ENCODE measurements around the gene ID2. TPM values are rescaled to one million over a fixed set of nuclear protein-coding genes. Genes with fewer than 3 reads are reported as not detected.

ID2 gene
- total and polyA plus RNA-seq, 10 of the 15 experiments (the other 5 are each of a cell fraction or from before 2014, with no cell fraction given) = 39.0 to 613 (median 73.6) TPM

DNA sequence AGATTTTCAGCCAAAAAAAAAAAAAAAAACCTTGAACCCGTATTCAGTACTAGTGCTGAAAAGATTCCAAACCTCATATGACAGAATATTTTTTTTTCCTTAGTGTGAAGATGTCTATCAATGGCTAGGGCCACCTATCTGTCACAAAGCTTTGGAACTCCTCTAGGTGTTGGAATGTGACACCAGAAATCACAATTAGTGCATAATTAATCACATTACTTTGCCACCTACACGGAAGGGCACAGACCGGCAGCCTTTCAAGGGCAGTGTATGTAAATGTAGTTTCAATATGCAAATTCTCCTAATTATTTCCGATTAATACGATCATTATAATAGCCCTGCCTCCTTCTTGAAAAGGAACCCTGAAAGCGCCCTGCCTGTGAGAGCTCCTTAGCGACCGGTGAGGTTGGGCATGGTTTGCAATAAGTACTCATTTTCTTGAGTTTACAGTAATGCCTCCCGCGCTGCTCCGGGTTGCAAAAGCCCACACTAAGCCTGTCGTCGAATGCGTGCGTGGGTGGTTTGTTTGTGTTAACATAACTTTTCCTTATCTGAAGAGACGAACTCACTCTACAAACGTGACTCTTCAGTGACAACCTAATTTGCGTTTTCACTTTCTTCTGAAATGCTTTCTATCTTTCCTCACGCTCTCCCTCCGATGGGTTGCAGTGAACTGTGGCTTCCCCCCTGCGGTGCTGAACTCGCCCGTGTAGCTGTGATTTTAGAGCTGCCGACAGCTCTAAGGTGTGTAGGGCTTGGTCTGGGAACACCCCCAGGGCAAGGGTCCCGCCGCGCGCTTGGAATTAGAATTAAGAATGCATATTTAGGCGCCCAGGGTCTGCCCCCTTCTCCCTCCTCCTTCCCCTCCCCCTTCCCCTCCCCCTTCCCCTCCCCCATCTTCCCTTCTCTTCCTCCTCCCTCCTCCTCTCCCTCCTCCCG, 765 bp upstream of the ID2 start (continued):
- TF ChIP-seq, protein P1, sequence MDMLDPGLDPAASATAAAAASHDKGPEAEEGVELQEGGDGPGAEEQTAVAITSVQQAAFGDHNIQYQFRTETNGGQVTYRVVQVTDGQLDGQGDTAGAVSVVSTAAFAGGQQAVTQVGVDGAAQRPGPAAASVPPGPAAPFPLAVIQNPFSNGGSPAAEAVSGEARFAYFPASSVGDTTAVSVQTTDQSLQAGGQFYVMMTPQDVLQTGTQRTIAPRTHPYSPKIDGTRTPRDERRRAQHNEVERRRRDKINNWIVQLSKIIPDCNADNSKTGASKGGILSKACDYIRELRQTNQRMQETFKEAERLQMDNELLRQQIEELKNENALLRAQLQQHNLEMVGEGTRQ (IDR thresholded peaks at IDR 0.05; ENCODE audit: borderline replicate concordance, low read depth, low read length) = no peak
- no peak for TF ChIP-seq BMI1 (IDR thresholded peaks at IDR 0.05; ENCODE audit: borderline replicate concordance)
- TF ChIP-seq LARP7 (IDR thresholded peaks at IDR 0.05) = no peak; the same call in 1 of the 2 replicates
- TF ChIP-seq, protein P2, sequence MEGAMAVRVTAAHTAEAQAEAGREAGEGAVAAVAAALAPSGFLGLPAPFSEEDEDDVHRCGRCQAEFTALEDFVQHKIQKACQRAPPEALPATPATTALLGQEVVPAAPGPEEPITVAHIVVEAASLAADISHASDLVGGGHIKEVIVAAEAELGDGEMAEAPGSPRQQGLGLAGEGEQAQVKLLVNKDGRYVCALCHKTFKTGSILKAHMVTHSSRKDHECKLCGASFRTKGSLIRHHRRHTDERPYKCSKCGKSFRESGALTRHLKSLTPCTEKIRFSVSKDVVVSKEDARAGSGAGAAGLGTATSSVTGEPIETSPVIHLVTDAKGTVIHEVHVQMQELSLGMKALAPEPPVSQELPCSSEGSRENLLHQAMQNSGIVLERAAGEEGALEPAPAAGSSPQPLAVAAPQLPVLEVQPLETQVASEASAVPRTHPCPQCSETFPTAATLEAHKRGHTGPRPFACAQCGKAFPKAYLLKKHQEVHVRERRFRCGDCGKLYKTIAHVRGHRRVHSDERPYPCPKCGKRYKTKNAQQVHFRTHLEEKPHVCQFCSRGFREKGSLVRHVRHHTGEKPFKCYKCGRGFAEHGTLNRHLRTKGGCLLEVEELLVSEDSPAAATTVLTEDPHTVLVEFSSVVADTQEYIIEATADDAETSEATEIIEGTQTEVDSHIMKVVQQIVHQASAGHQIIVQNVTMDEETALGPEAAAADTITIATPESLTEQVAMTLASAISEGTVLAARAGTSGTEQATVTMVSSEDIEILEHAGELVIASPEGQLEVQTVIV (IDR thresholded peaks at IDR 0.05; ENCODE audit: borderline replicate concordance, partially characterized antibody) = no peak
- TF ChIP-seq, protein P3, sequence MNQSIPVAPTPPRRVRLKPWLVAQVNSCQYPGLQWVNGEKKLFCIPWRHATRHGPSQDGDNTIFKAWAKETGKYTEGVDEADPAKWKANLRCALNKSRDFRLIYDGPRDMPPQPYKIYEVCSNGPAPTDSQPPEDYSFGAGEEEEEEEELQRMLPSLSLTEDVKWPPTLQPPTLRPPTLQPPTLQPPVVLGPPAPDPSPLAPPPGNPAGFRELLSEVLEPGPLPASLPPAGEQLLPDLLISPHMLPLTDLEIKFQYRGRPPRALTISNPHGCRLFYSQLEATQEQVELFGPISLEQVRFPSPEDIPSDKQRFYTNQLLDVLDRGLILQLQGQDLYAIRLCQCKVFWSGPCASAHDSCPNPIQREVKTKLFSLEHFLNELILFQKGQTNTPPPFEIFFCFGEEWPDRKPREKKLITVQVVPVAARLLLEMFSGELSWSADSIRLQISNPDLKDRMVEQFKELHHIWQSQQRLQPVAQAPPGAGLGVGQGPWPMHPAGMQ (IDR thresholded peaks at IDR 0.05; ENCODE audit: borderline replicate concordance) = no peak
- no peak for TF ChIP-seq IRF4 (IDR thresholded peaks at IDR 0.05; ENCODE audit: low read depth, low read length)
- TF ChIP-seq, protein P4, sequence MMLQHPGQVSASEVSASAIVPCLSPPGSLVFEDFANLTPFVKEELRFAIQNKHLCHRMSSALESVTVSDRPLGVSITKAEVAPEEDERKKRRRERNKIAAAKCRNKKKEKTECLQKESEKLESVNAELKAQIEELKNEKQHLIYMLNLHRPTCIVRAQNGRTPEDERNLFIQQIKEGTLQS (IDR thresholded peaks at IDR 0.05; ENCODE audit: borderline replicate concordance, extremely low read depth, low read depth, low read length) = no peak
- TF ChIP-seq BRCA1 (IDR thresholded peaks at IDR 0.05; ENCODE audit: low read depth, low read length) = peak; percentile 17; the same call in 1 of the 2 replicates
- TF ChIP-seq BACH1 (IDR thresholded peaks at IDR 0.05; ENCODE audit: borderline replicate concordance) = no peak
- TF ChIP-seq TARDBP (IDR thresholded peaks at IDR 0.05; ENCODE audit: borderline replicate concordance) = no peak
- no peak for TF ChIP-seq TCF3 (IDR thresholded peaks at IDR 0.05; ENCODE audit: borderline replicate concordance, insufficient read depth, low read depth, low read length)
- TF ChIP-seq, protein P5, sequence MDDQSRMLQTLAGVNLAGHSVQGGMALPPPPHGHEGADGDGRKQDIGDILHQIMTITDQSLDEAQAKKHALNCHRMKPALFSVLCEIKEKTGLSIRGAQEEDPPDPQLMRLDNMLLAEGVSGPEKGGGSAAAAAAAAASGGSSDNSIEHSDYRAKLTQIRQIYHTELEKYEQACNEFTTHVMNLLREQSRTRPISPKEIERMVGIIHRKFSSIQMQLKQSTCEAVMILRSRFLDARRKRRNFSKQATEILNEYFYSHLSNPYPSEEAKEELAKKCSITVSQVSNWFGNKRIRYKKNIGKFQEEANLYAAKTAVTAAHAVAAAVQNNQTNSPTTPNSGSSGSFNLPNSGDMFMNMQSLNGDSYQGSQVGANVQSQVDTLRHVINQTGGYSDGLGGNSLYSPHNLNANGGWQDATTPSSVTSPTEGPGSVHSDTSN (IDR thresholded peaks at IDR 0.05; ENCODE audit: insufficient replicate concordance, low read depth, low read length) = no peak
- TF ChIP-seq, protein P6, sequence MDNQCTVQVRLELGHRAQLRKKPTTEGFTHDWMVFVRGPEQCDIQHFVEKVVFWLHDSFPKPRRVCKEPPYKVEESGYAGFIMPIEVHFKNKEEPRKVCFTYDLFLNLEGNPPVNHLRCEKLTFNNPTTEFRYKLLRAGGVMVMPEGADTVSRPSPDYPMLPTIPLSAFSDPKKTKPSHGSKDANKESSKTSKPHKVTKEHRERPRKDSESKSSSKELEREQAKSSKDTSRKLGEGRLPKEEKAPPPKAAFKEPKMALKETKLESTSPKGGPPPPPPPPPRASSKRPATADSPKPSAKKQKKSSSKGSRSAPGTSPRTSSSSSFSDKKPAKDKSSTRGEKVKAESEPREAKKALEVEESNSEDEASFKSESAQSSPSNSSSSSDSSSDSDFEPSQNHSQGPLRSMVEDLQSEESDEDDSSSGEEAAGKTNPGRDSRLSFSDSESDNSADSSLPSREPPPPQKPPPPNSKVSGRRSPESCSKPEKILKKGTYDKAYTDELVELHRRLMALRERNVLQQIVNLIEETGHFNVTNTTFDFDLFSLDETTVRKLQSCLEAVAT (IDR thresholded peaks at IDR 0.05) = peak; percentile 78
- TF ChIP-seq CHD1 (IDR thresholded peaks at IDR 0.05; ENCODE audit: low read depth, low read length) = peak; percentile 32; the same call in 1 of the 2 replicates
- TF ChIP-seq IKZF1 (conservative IDR thresholded peaks at IDR 0.05) = peak; percentile 40
- TF ChIP-seq, protein P7, sequence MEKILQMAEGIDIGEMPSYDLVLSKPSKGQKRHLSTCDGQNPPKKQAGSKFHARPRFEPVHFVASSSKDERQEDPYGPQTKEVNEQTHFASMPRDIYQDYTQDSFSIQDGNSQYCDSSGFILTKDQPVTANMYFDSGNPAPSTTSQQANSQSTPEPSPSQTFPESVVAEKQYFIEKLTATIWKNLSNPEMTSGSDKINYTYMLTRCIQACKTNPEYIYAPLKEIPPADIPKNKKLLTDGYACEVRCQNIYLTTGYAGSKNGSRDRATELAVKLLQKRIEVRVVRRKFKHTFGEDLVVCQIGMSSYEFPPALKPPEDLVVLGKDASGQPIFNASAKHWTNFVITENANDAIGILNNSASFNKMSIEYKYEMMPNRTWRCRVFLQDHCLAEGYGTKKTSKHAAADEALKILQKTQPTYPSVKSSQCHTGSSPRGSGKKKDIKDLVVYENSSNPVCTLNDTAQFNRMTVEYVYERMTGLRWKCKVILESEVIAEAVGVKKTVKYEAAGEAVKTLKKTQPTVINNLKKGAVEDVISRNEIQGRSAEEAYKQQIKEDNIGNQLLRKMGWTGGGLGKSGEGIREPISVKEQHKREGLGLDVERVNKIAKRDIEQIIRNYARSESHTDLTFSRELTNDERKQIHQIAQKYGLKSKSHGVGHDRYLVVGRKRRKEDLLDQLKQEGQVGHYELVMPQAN (conservative IDR thresholded peaks at IDR 0.05) = peak; percentile 39
- TF ChIP-seq RELA (IDR thresholded peaks at IDR 0.05; ENCODE audit: borderline replicate concordance, partially characterized antibody) = no peak
- TF ChIP-seq FOS (IDR thresholded peaks at IDR 0.05; ENCODE audit: borderline replicate concordance, extremely low read depth, insufficient read length) = no peak

Data from GM12878 (cell line).